T1000 (cell line): ENCODE results near the gene NHLRC1.

Experiments used
- DNase-seq: peaks from one replicate; lab custom pipeline; 2025; ENCODE audit warnings: mixed read lengths; lab: John Stamatoyannopoulos, UW

Gene NHLRC1

DNA sequence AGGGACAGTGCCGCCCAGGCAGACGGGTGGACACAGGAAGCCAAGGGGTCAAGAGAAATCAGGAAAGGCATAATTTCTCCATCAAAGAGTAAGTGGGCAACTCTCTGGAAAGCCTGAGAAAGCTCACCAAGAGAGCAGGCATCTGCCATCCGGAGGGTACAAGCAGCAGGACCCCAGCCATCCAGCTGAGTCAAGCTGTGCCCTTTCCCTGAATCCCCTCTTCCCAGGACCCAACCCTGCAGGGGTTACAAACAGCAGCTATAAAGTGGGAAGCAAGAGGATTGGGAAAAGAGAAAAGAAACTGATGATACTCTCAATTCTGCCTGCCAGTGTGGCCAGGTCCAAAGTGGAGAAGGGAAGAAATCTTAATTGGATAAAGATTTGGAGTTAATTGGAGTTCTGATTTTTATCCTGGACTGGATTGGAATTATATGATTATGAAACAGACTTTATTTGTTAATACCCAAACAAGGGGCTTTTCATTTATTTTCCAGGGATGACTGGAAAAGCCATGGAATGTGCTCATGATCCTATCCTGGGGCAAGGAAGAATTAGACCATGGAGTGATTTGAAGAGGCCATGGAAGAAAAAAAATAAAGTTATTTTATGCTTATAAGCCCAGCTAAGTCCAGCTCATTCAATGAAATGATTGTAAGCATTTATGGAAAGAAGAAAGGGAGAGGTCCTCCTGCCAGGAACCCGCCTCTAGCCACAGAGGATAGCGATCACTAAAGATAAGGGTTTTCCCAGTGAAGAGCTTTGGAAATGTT, 34.9 kb downstream of the NHLRC1 start:
- no peak for DNase-seq

DNA sequence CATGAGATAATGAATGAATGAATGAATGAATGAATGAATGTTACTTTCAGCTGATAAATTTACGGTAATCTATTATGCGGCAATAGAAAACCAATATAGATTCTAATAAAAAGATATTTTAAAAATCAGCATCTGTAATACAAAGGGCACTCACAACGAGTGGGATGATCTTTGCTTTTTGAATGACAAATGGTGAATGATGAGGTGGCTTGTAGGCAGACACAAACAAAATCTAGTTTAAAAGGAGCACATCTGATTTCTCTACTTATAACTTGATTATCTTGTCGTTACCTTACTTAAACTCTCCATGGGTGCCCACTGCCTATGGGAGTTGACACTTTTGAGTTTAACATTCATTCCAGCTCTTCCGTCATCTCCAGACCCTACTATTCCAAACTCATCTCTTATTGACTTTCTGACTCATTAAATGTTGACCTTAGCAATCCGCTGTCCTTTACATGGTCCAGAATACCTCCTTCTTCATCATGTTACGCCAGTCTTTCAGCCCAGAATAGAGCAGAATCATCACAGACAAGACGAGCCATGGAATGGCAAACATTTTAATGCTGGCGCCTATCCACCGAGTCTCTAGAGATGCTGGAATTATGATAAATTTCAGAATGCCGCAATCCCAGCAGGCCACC, 41.3 kb downstream of the NHLRC1 start:
- no peak for DNase-seq

DNA sequence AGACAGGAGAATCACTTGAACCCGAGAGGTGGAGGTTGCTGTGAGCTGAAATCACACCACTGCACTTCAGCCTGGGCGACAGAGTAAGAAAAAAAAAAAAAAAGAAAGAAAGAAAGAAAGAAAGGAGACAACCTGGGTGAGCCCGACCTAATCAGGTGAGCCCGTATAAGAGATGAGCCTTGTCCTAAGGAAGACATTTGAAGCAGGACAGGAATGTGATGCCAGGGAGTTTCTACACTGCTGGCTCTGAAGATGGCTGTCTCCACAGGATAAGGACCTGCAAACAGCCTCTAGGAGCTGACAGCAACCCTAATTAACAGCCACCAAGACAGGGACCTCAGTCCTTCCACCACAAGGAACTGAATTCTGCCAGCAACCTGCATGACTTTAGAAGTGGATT, 41.9 kb downstream of the NHLRC1 start:
- no peak for DNase-seq

GRCh38 chr6:18078866-18079265, 43.6 kb downstream of the NHLRC1 start:
- DNase-seq = no peak

- DNase-seq = no peak
Observed at GRCh38 chr6:18076231-18076630, 46.2 kb downstream of the NHLRC1 start.

GRCh38 chr6:18072841-18073240, 49.6 kb downstream of the NHLRC1 start:
- no peak for DNase-seq

DNA sequence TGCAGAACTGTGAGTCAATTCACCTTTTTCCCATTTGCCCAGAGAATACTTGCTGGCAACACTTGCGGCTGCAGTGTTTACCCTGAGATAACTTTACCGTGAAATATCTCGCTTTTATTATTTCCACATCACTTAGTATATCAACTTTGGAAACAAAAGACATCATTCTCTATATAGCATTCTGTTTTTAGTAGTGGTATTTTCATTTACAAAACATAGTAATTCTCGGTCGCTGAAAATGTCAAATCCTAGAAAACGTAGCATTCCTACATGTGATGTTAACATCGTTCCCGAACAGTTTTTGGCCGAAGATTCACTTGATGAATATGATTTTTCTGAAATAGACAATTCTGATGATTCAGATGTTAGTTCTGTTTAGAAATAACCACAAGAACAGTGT, 52.0 kb downstream of the NHLRC1 start:
- no peak for DNase-seq
